CD4-positive, alpha-beta T cell treated with Interleukin-10 for 1 hour (primary cell): ENCODE data around the gene SLC50A1.
A peak's percentile ranks its signal among the peaks of the same experiment; 100 is the strongest.

ENCODE experiments used
- DNase-seq: peaks from one replicate; pipeline ENCODE4 v3.0.0-alpha.2; 2020

The SLC50A1 gene

GRCh38 chr1:155172732-155173477, 37.3 kb downstream of the SLC50A1 start, which contains the start of gene KRTCAP2:
Gene KRTCAP2, minus strand, starts transcription at chr1:155173304. Its CDS starts 80 bp downstream, at chr1:155173224.
- DNase-seq: peak; percentile 96

- peak; percentile 78 for DNase-seq
Observed at GRCh38 chr1:155173478-155174323, 38.0 kb downstream of the SLC50A1 start, which contains the start of gene TRIM46. Gene TRIM46, plus strand, starts transcription at chr1:155173849. Its CDS starts 118 bp downstream, at chr1:155173967.

GRCh38 chr1:155174324-155175280, 39.0 kb downstream of the SLC50A1 start:
- DNase-seq: peak; percentile 75

- DNase-seq: no peak
Observed at GRCh38 chr1:155175281-155175926, 39.8 kb downstream of the SLC50A1 start.

- DNase-seq: peak; percentile 42
Observed at GRCh38 chr1:155175927-155176371, 40.3 kb downstream of the SLC50A1 start.

GRCh38 chr1:155176544-155177071, 41.0 kb downstream of the SLC50A1 start:
- peak; percentile 87 for DNase-seq

- no peak for DNase-seq
Observed at GRCh38 chr1:155177192-155177917, 41.7 kb downstream of the SLC50A1 start.

GRCh38 chr1:155177918-155178281, 42.2 kb downstream of the SLC50A1 start:
- no peak for DNase-seq

GRCh38 chr1:155178441-155179111, 42.9 kb downstream of the SLC50A1 start:
- DNase-seq: no peak

GRCh38 chr1:155179112-155180031, 43.7 kb downstream of the SLC50A1 start:
- DNase-seq: no peak

- no peak for DNase-seq
Observed at GRCh38 chr1:155181371-155182051, 45.9 kb downstream of the SLC50A1 start.

- no peak for DNase-seq
Observed at GRCh38 chr1:155182052-155182550, 46.4 kb downstream of the SLC50A1 start.

GRCh38 chr1:155183775-155184221, 48.1 kb downstream of the SLC50A1 start:
- DNase-seq: no peak

GRCh38 chr1:155184351-155184811, 48.7 kb downstream of the SLC50A1 start:
- DNase-seq: no peak

GRCh38 chr1:155184835-155185782, 49.5 kb downstream of the SLC50A1 start:
- DNase-seq: no peak

- DNase-seq: no peak
Observed at GRCh38 chr1:155185783-155186066, 50.1 kb downstream of the SLC50A1 start.

GRCh38 chr1:155186067-155186793, 50.6 kb downstream of the SLC50A1 start:
- DNase-seq: no peak
